H1 (cell line): ENCODE data around the gene SLC15A3. TPM values are rescaled to one million over a fixed set of nuclear protein-coding genes. Genes with fewer than 3 reads are reported as not detected.
"Not testable (repeated sequence)": the region's sequence is repeated elsewhere in the genome, so short reads cannot be mapped to it uniquely, and the experiment has no call there.

Source experiments
- CTCF ChIA-PET: fragments of 300-600 bp; sonication (Branson Sonifier 250); formaldehyde crosslinking; loops from one replicate; lab custom pipeline; 2021; ENCODE audit not compliant: partially characterized antibody; lab: Charles Lee
- POLR2A ChIA-PET: fragments of 300-600 bp; sonication (Branson Sonifier 250); formaldehyde crosslinking; loops from one replicate; lab custom pipeline; 2021; ENCODE audit warnings: inconsistent platforms; ENCODE audit not compliant: partially characterized antibody; lab: Charles Lee
- DNase-seq, 2 experiments: peaks; one replicate each; pipeline versions ENCODE4 v3.0.0 to v3.0.0-alpha.2; 2010 to 2022; ENCODE audit warnings: low spot score in 2 of 2, low read depth in 1 of 2, mixed read lengths in 1 of 2
- FAIRE-seq: peaks from 2 replicates; lab custom pipeline; 2011; peaks lifted over from hg19 to GRCh38; lab: Jason Lieb, UNC
- H2AFZ ChIP-seq: 2 replicates; pipeline ENCODE4 v1.8.1; 2012; ENCODE audit warnings: low read length, inconsistent platforms
- H2AK5ac ChIP-seq: 2 replicates; pipeline ENCODE4 v1.6.1; 2013; ENCODE audit warnings: low read depth, low read length
- H2BK120ac ChIP-seq: replicated peaks from 2 replicates; pipeline ENCODE3; 2013; ENCODE audit warnings: low read depth, low read length, inconsistent platforms
- H2BK12ac ChIP-seq: 2 replicates; pipeline ENCODE4 v1.6.1; 2013; ENCODE audit warnings: low read depth, low read length
- H2BK15ac ChIP-seq: 2 replicates; pipeline ENCODE4 v1.6.1; 2013; ENCODE audit warnings: low read length
- H2BK20ac ChIP-seq: 2 replicates; pipeline ENCODE4 v1.6.1; 2013; ENCODE audit warnings: low read length
- H2BK5ac ChIP-seq: 2 replicates; pipeline ENCODE4 v1.6.1; 2013; ENCODE audit warnings: low read depth, low read length
- H3K14ac ChIP-seq: 2 replicates; pipeline ENCODE4 v1.6.1; 2013; ENCODE audit warnings: inconsistent platforms; ENCODE audit not compliant: insufficient read length
- H3K18ac ChIP-seq: 2 replicates; pipeline ENCODE4 v1.6.1; 2013; ENCODE audit warnings: low read length; ENCODE audit errors: extremely low read depth
- H3K23ac ChIP-seq: 2 replicates; pipeline ENCODE4 v1.6.1; 2013; ENCODE audit warnings: inconsistent platforms; ENCODE audit not compliant: insufficient read length
- H3K23me2 ChIP-seq: 2 replicates; pipeline ENCODE4 v1.6.1; 2013; ENCODE audit warnings: low read depth, low read length
- H3K27ac ChIP-seq: 2 replicates; pipeline ENCODE4 v1.6.1; 2011; ENCODE audit warnings: low read depth, low read length, inconsistent platforms
- H3K27me3 ChIP-seq, 4 experiments: replicated peaks in 1 of 4; 1 replicate in 1 of 4; 2 replicates in 3 of 4; pipeline versions ENCODE4 v1.6.1 to v1.8.1; 2011 to 2013; ENCODE audit warnings: low read length in 3 of 4, mild to moderate bottlenecking in 3 of 4, inconsistent platforms in 2 of 4, mixed read lengths in 2 of 4, moderate library complexity in 1 of 4; ENCODE audit not compliant: control insufficient read depth in 3 of 4, insufficient read depth in 3 of 4; ENCODE audit errors: extremely low read depth in 1 of 4
- H3K36me3 ChIP-seq, 4 experiments: 2 replicates each; pipeline versions ENCODE4 v1.6.1 to v1.8.1; 2011 to 2013; ENCODE audit warnings: mild to moderate bottlenecking in 4 of 4, low read length in 3 of 4, moderate library complexity in 2 of 4, control low read depth in 1 of 4, inconsistent platforms in 1 of 4; ENCODE audit not compliant: insufficient read depth in 4 of 4, control insufficient read depth in 2 of 4
- H3K4ac ChIP-seq: replicated peaks from 2 replicates; pipeline ENCODE3; 2013; ENCODE audit warnings: low read length, low read depth, mixed read lengths, inconsistent platforms; ENCODE audit not compliant: insufficient read length
- H3K4me1 ChIP-seq, 4 experiments: replicated peaks in 1 of 4; 1 replicate in 1 of 4; 2 replicates in 3 of 4; pipeline versions ENCODE4 v1.6.1 to v1.8.1; 2011 to 2013; ENCODE audit warnings: low read length in 3 of 4, inconsistent platforms in 2 of 4, mixed read lengths in 1 of 4; ENCODE audit not compliant: insufficient read depth in 4 of 4, control insufficient read depth in 3 of 4
- H3K4me2 ChIP-seq, 2 experiments: 2 replicates each; pipeline versions ENCODE4 v1.6.1 to v1.8.1; 2011 to 2013; ENCODE audit warnings: low read depth in 2 of 2, low read length in 2 of 2, control low read depth in 1 of 2, inconsistent platforms in 1 of 2, mild to moderate bottlenecking in 1 of 2; ENCODE audit not compliant: insufficient read depth in 1 of 2
- H3K4me3 ChIP-seq, 4 experiments: fragments of 200-600, 300-600 bp in 1 of 4; sonication (generic), shearing (Covaris generic), sonication (Bioruptor Twin) in 1 of 4; 2 replicates each; pipeline versions ENCODE4 v1.5.1 to v1.8.1; 2011 to 2016; ENCODE audit warnings: low read length in 4 of 4, low read depth in 3 of 4, control low read depth in 2 of 4, inconsistent platforms in 2 of 4, mild to moderate bottlenecking in 2 of 4, mixed read lengths in 1 of 4, moderate library complexity in 1 of 4; ENCODE audit not compliant: insufficient read depth in 2 of 4; ENCODE audit errors: extremely low read depth in 1 of 4
- H3K56ac ChIP-seq: replicated peaks from 2 replicates; pipeline ENCODE3; 2013; ENCODE audit warnings: low read depth, mild to moderate bottlenecking, mixed read lengths, low read length, inconsistent platforms; ENCODE audit not compliant: insufficient read length
- H3K79me1 ChIP-seq: 2 replicates; pipeline ENCODE4 v1.6.1; 2013; ENCODE audit warnings: low read depth, low read length, control low read depth
- H3K79me2 ChIP-seq, 2 experiments: 2 replicates each; pipeline versions ENCODE4 v1.6.1 to v1.8.1; 2012 to 2013; ENCODE audit warnings: low read length in 2 of 2, mild to moderate bottlenecking in 2 of 2, inconsistent platforms in 1 of 2; ENCODE audit not compliant: insufficient read depth in 2 of 2, control insufficient read depth in 1 of 2
- H3K9ac ChIP-seq, 4 experiments: replicated peaks in 1 of 4; 1 replicate in 1 of 4; 2 replicates in 3 of 4; pipeline versions ENCODE4 v1.6.1 to v1.8.1; 2011 to 2013; ENCODE audit warnings: low read depth in 3 of 4, low read length in 3 of 4, control low read depth in 2 of 4, mild to moderate bottlenecking in 2 of 4, moderate library complexity in 2 of 4, inconsistent platforms in 1 of 4; ENCODE audit errors: extremely low read depth in 1 of 4
- H3K9me3 ChIP-seq, 2 experiments: 2 replicates each; pipeline versions ENCODE4 v1.6.1 to v1.8.1; 2012 to 2013; ENCODE audit warnings: mild to moderate bottlenecking in 2 of 2, moderate library complexity in 2 of 2, control low read depth in 1 of 2, inconsistent platforms in 1 of 2, low read depth in 1 of 2, low read length in 1 of 2, mixed read lengths in 1 of 2; ENCODE audit not compliant: insufficient read depth in 2 of 2
- H4K20me1 ChIP-seq, 2 experiments: replicated peaks in 1 of 2; 2 replicates each; pipeline versions ENCODE3 to v1.8.1; 2011 to 2013; ENCODE audit warnings: inconsistent platforms in 2 of 2, low read length in 2 of 2, mild to moderate bottlenecking in 1 of 2; ENCODE audit not compliant: insufficient read depth in 2 of 2, control insufficient read depth in 1 of 2
- H4K5ac ChIP-seq: 2 replicates; pipeline ENCODE4 v1.6.1; 2013; ENCODE audit warnings: low read length, low read depth, mixed read lengths, inconsistent platforms; ENCODE audit not compliant: insufficient read length
- H4K8ac ChIP-seq: 2 replicates; pipeline ENCODE4 v1.8.0; 2013; ENCODE audit warnings: mild to moderate bottlenecking, moderate library complexity, low read length, inconsistent platforms; ENCODE audit not compliant: insufficient read depth; ENCODE audit errors: extremely low read depth
- H4K91ac ChIP-seq: replicated peaks from 2 replicates; pipeline ENCODE3; 2013; ENCODE audit warnings: low read length, mixed read lengths, inconsistent platforms; ENCODE audit not compliant: insufficient read length
- WGBS, 2 experiments: shearing (Covaris generic) in 1 of 2; methylation state at CpG; one replicate each; pipeline versions ENCODE4 v1.1.6 to v1.1.7; 2013 to 2015; ENCODE audit warnings: low lambda C conversion rate in 2 of 2, mixed read lengths in 2 of 2, inconsistent platforms in 1 of 2, low coverage in 1 of 2, missing lambda C conversion rate in 1 of 2; ENCODE audit not compliant: insufficient replicate concordance in 2 of 2, insufficient coverage in 1 of 2, insufficient read length in 1 of 2; ENCODE audit errors: extremely low coverage in 1 of 2, missing lambda C conversion rate in 1 of 2; 5-methylcytosine and 5-hydroxymethylcytosine counted together
- polyA plus RNA-seq, 7 experiments: library from polyadenylated mRNA; depleted of rRNA in 3 of 7; stranded (reverse) in 5 of 7; unstranded in 2 of 7; fragments of >200 nt in 5 of 7; fragments of 200-250 nt in 2 of 7; gene quantifications; 1 replicate in 5 of 7; 2 replicates in 1 of 7; 4 replicates in 1 of 7; pipeline versions ENCODE4 v1.2.1 to v1.2.3, GENCODE V29; 2011 to 2013; ENCODE audit warnings: missing spikeins in 2 of 7, mixed read lengths in 2 of 7
- total RNA-seq: library from RNA; stranded (reverse); fragmentation: NEBNext Ultra II Directional; extraction: Animal tissue kit (Norgen Biotek cat#: 25700); gene quantifications from 2 replicates; pipeline ENCODE4 v1.2.1, GENCODE V29; 2021

Gene SLC15A3
- total and polyA plus RNA-seq, 2 of the 8 experiments (the other 6 are each of a cell fraction or from before 2014, with no cell fraction given) = 25.8 to 31.0 TPM

DNA sequence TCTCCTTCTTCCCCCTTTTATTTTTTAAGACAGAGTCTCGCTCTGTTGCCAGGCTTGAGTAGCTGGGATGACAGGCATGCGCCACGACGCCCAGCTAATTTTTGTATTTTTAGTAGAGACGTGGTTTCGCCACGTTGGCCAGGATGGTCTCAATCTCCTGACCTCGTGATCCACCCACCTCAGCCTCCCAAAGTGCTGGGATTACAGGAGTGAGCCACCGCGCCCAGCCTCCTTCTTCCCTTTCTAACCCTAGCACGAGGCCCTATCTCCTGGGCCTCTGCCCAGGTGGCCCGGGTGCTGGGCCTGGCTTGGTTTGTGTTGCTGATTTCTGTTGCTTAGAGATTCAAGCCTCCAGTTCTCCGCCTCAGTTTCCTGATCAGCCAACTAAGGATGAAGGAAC, 22.3 kb upstream of the SLC15A3 start:
- not testable (repeated sequence) for H2BK15ac ChIP-seq, H4K91ac ChIP-seq, H2BK5ac ChIP-seq, H3K79me1 ChIP-seq, H3K4me2 ChIP-seq, H3K79me2 ChIP-seq, H2BK120ac ChIP-seq, H3K36me3 ChIP-seq, H3K27ac ChIP-seq, H3K14ac ChIP-seq, H2BK12ac ChIP-seq, H3K9ac ChIP-seq, DNase-seq, H3K4ac ChIP-seq, H3K18ac ChIP-seq, H4K5ac ChIP-seq, H3K23me2 ChIP-seq, H3K9me3 ChIP-seq, H3K27me3 ChIP-seq, H3K23ac ChIP-seq, H2AFZ ChIP-seq, H4K20me1 ChIP-seq, H3K4me1 ChIP-seq, H2BK20ac ChIP-seq, H2AK5ac ChIP-seq, H3K56ac ChIP-seq, H4K8ac ChIP-seq, FAIRE-seq, H3K4me3 ChIP-seq
- ChIA-PET CTCF (interaction anchor here (1.0 kb wide), 1 partner anchor 8 kb away, joined by 3 read pairs; no protein-coding TSS in a partner anchor), POLR2A (interaction anchor here (0.8 kb wide), 1 partner anchor 201 kb away, joined by 3 read pairs; no protein-coding TSS in a partner anchor)
- 89% methylated on average over 12 of the region's 13 CpGs; no CpG with 5 or more reads in 1 of the 2 experiments for WGBS, 2 experiments
